Measurements from ENCODE around the gene KMO.

KMO gene

GRCh38 chr1:241638099-241638682, 106.0 kb downstream of the KMO start:
- no peak overlapping the region for H3K27ac ChIP-seq
- no peak for TF ChIP-seq CTCF (conservative IDR thresholded peaks at IDR 0.05)

- peak overlapping the region; percentile 71; the same call in 1 of the 2 replicates for H3K27ac ChIP-seq
Observed at GRCh38 chr1:241638909-241639622, 106.9 kb downstream of the KMO start.

DNA sequence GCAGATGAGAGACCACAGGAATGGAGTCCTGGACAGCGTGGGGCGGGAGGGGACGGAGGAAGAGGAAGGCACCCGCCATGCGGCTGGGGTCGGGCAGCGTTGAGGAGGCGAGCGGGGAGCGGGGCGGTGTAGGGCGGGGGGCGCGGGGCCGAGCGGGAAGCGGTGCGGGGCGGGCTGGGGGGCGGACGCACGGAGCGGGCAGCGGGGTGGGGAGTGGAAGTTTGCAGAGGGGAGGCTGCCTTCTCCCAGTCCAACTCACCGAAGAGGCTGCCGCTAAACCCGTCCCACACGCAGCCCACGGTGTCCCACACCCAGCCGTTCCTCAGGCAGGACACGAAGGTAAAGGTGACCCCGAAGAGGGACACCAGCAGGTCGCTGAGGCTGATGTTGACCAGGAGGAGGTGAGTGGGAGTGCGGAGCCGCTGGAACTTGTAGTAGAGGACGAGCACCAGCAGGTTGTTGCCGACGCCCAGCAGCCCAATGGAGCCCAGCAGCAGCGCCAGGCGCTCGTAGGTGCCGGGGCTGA, 107.5 kb downstream of the KMO start:
- peak overlapping the region; percentile 71 for H3K27ac ChIP-seq

More at GRCh38 chr1:241638909-241639622, 106.9 kb downstream of the KMO start:
- no peak for TF ChIP-seq CTCF (conservative IDR thresholded peaks at IDR 0.05)

DNA sequence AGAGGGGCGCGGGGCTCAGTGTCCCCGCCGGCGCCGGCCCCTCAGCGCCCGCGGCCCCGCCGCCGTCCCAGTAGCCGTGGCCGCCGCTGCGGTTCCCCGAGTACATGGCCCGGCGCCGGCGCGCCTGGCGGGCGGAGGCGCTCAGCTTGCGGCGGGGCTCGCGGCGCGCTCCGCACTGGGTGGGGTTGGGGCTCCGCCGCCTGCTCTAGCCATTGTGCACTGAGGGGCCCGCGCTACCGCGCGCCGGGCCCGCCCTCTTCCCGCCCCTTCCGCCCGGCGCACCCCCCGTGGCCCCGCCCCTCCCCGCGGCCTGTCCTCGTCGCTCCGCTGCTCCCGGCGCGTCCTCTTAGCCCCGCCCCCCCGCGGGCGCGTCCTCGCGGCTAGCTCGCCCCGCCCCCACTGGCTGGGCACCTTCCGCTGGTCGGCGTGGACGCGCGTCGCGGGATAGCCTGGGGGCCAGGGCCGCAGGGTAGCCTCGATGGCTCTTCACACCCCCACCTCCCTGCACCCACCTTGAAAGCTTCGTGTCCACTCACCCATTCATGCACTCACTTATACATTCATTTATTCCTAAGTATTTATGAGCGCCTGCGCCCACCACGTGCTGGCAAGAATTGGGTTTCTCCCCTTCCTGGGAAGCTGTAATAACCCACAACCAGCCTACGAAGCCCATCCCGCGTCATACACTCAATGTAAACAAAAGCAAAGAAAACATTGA, 108.1 kb downstream of the KMO start, which contains the start of the genes CHML and OPN3:
Gene CHML (minus strand): TSS at position 221 of the 718 bp plus-strand sequence. CDS start 4,603 bp downstream, outside the sequence.
Gene OPN3 (minus strand): TSS at position 221 of the 718 bp plus-strand sequence. CDS start 115 bp downstream, at position 106.
- no peak for TF ChIP-seq CTCF (conservative IDR thresholded peaks at IDR 0.05)
- peak within 1 kb of the TSS; percentile 71 for H3K27ac ChIP-seq

More for the DNA sequence above, 107.5 kb downstream of the KMO start:
- TF ChIP-seq CTCF (conservative IDR thresholded peaks at IDR 0.05), result no peak; the same call in 1 of the 2 replicates

DNA sequence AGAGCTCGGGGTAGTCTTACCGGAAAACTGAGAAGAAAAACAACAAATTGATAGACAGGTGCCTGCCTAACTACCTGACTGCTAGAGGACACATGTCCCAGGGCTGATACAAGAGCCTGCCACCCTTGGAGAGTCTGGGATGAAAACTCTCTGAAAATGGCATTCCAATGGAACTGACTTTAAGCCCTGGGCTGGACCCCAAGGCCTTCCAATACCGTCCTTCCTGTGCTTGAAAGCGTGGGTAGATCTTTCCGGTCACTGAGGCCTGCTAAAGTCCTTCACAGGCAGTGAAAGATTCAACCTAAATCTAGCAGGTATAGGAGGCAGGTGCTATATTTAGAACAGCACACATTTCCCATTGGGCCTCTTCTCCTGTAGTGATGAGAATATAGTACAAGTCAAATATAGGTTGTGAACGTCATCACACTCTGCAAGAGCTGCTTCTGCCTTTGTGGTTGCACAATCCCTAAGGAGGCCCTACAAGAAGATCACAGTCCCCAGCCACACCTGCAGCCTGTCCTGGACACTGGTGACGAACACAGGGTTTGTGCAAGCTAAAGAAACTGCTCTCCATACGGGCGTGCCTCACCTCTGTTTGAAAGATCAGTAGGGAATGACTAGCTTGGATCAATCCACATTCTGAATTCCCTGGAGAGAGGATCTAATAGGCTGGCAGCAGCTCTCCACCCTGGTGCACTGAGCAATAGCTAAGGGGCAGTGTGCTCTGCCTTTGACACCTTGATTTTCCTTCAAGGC, 108.9 kb downstream of the KMO start:
- TF ChIP-seq CTCF (conservative IDR thresholded peaks at IDR 0.05), result no peak
- peak overlapping the region; percentile 71 for H3K27ac ChIP-seq

DNA sequence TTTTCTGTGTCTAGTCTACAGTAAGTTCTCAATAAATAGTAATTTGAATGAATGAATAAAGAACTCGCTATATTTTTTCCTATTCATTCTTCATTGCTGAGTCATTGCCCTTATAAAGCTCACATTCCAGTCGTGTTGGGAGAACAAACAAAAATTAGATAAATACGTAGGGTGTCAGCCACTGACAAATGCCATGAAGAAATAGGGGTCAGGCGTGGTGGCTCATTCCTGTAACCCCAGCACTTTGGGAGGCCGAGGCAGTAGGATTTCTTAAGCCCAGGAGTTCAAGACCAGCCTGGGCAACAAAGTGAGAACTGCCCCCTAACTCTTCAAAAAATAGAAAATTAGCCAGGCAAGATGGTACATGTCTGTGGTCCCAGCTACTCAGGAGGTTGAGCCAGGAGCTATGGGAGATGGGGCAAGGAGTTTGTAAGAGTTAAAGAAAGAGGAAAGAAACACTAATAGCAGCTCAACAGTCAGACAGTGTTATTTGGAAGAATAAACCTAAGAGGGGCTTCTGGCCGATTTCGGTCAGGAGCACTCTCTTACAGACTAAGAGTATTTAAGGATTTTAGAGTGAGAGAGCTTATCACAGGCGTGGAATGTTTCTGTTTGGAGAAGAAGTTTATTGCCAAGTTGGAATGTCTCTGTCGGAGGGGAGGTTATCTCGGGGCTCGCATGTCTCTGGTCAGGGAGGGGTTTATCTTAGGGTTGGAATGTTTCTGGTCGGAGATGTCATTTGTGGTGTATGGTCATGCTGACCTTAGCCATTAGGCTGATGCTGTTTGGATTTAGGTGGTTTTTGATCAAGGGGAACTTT, 109.8 kb downstream of the KMO start:
- H3K27ac ChIP-seq, result no peak overlapping the region
- TF ChIP-seq CTCF (conservative IDR thresholded peaks at IDR 0.05), result no peak
